WTC11 (cell line): ENCODE measurements around the gene SPTLC1. TPM values are rescaled to one million over a fixed set of nuclear protein-coding genes. Genes with fewer than 3 reads are reported as not detected.
A peak's percentile ranks its signal among the peaks of the same experiment; 100 is the strongest.

Experiments
- ATAC-seq: fragments of 200-7000 bp; cut with Tn5 transposase; 2 replicates; pipeline ENCODE4 v1.10.0; 2021; ENCODE audit warnings: mild to moderate bottlenecking, moderate library complexity
- CTCF ChIA-PET: fragments of 300-600 bp; sonication (Branson Sonifier 250); formaldehyde crosslinking; loops from one replicate; lab custom pipeline; 2021; ENCODE audit warnings: antibody characterized with exemption; lab: Charles Lee
- POLR2A ChIA-PET: fragments of 350-600 bp; sonication (Branson Sonifier 250); formaldehyde crosslinking; loops from one replicate; lab custom pipeline; 2021; ENCODE audit warnings: antibody characterized with exemption; lab: Charles Lee
- DNase-seq: peaks from one replicate; pipeline ENCODE4 v3.0.0; 2021; ENCODE audit warnings: low spot score
- H3K27ac Mint-ChIP-seq: 2 replicates; pipeline ENCODE4 v1.8.0; 2021; ENCODE audit warnings: mixed read lengths
- H3K27me3 Mint-ChIP-seq: 2 replicates; pipeline ENCODE4 v1.8.0; 2021; ENCODE audit warnings: low read depth, mild to moderate bottlenecking, moderate library complexity, mixed read lengths
- H3K36me3 Mint-ChIP-seq: 2 replicates; pipeline ENCODE4 v1.8.0; 2021; ENCODE audit warnings: mixed read lengths
- H3K4me1 Mint-ChIP-seq: 2 replicates; pipeline ENCODE4 v1.8.0; 2022; ENCODE audit warnings: mixed read lengths
- H3K4me3 Mint-ChIP-seq: 2 replicates; pipeline ENCODE4 v1.8.0; 2021; ENCODE audit warnings: mild to moderate bottlenecking, moderate library complexity, mixed read lengths
- H3K9me3 Mint-ChIP-seq: 2 replicates; pipeline ENCODE4 v1.8.0; 2021; ENCODE audit warnings: mixed read lengths
- ATF1 ChIP-seq: sonication (generic); formaldehyde crosslinking; IDR thresholded peaks from 2 replicates; pipeline ENCODE4 v1.8.1; 2023; ENCODE audit warnings: mild to moderate bottlenecking, moderate library complexity, missing genetic modification reagents
- JAZF1 ChIP-seq: fragments of 250-450 bp; sonication (Bioruptor Pico); IDR thresholded peaks from 2 replicates; pipeline ENCODE4 v1.9.0; 2021; ENCODE audit warnings: moderate library complexity, mild to moderate bottlenecking, inconsistent platforms
- MYBL2 ChIP-seq: sonication (generic); formaldehyde crosslinking; IDR thresholded peaks from 2 replicates; pipeline ENCODE4 v1.8.1; 2023; ENCODE audit warnings: mild to moderate bottlenecking, moderate library complexity, missing genetic modification reagents
- NR1H2 ChIP-seq: sonication (generic); formaldehyde crosslinking; IDR thresholded peaks from 2 replicates; pipeline ENCODE4 v1.9.0; 2021; ENCODE audit warnings: mild to moderate bottlenecking, moderate library complexity, missing genetic modification reagents
- NR2C2 ChIP-seq: sonication (generic); formaldehyde crosslinking; IDR thresholded peaks from 2 replicates; pipeline ENCODE4 v1.8.0; 2022; ENCODE audit warnings: mild to moderate bottlenecking, missing genetic modification reagents
- OVOL2 ChIP-seq: fragments of 250-450 bp; sonication (Bioruptor Pico); IDR thresholded peaks from 2 replicates; pipeline ENCODE4 v1.9.0; 2021; ENCODE audit warnings: mild to moderate bottlenecking, borderline replicate concordance
- TCF7 ChIP-seq: sonication (generic); formaldehyde crosslinking; IDR thresholded peaks from 2 replicates; pipeline ENCODE4 v1.8.0; 2022; ENCODE audit warnings: mild to moderate bottlenecking, low read depth, missing genetic modification reagents, moderate library complexity
- TEAD1 ChIP-seq: sonication (generic); formaldehyde crosslinking; IDR thresholded peaks from 2 replicates; pipeline ENCODE4 v1.8.0; 2022; ENCODE audit warnings: mild to moderate bottlenecking, missing genetic modification reagents
- ZNF138 ChIP-seq: sonication (generic); formaldehyde crosslinking; conservative IDR thresholded peaks from 2 replicates; pipeline ENCODE4 v1.8.1; 2022; ENCODE audit warnings: mild to moderate bottlenecking, moderate library complexity, missing genetic modification reagents
- ZNF219 ChIP-seq: sonication (generic); formaldehyde crosslinking; IDR thresholded peaks from 2 replicates; pipeline ENCODE4 v1.8.0; 2023; ENCODE audit warnings: missing genetic modification reagents, mild to moderate bottlenecking, borderline replicate concordance
- ZNF232 ChIP-seq: sonication (generic); formaldehyde crosslinking; IDR thresholded peaks from 2 replicates; pipeline ENCODE4 v1.8.0; 2022; ENCODE audit warnings: mild to moderate bottlenecking, missing genetic modification reagents
- ZNF263 ChIP-seq: sonication (generic); formaldehyde crosslinking; IDR thresholded peaks from 2 replicates; pipeline ENCODE4 v1.8.1; 2022; ENCODE audit warnings: low read depth, mild to moderate bottlenecking, moderate library complexity, missing genetic modification reagents
- ZNF396 ChIP-seq: fragments of 250-450 bp; sonication (Bioruptor Pico); IDR thresholded peaks from 2 replicates; pipeline ENCODE4 v1.8.0; 2021; ENCODE audit warnings: mild to moderate bottlenecking, moderate library complexity, borderline replicate concordance
- total RNA-seq: library from RNA; stranded (reverse); gene quantifications from 3 replicates; pipeline ENCODE4 v1.2.3, GENCODE V29; 2021
- TF ChIP-seq, protein P1 (sequence below): sonication (generic); formaldehyde crosslinking; IDR thresholded peaks from 2 replicates; pipeline ENCODE4 v1.8.1; 2022; ENCODE audit warnings: mild to moderate bottlenecking, moderate library complexity, missing genetic modification reagents
- TF ChIP-seq, protein P2 (sequence below): sonication (generic); formaldehyde crosslinking; IDR thresholded peaks from 2 replicates; pipeline ENCODE4 v1.8.1; 2023; ENCODE audit warnings: mild to moderate bottlenecking, missing genetic modification reagents, borderline replicate concordance
- TF ChIP-seq, protein P3 (sequence below): sonication (generic); formaldehyde crosslinking; conservative IDR thresholded peaks from 2 replicates; pipeline ENCODE4 v1.8.1; 2023; ENCODE audit warnings: mild to moderate bottlenecking, low read depth, missing genetic modification reagents, moderate library complexity
- TF ChIP-seq, protein P4 (sequence below): sonication (generic); formaldehyde crosslinking; conservative IDR thresholded peaks from 2 replicates; pipeline ENCODE4 v1.8.1; 2022; ENCODE audit warnings: mild to moderate bottlenecking, missing genetic modification reagents
- TF ChIP-seq, protein P5 (sequence below): sonication (generic); formaldehyde crosslinking; IDR thresholded peaks from 2 replicates; pipeline ENCODE4 v1.8.0; 2022; ENCODE audit warnings: mild to moderate bottlenecking, missing genetic modification reagents
- TF ChIP-seq, protein P6 (sequence below): sonication (generic); formaldehyde crosslinking; IDR thresholded peaks from 2 replicates; pipeline ENCODE4 v1.8.1; 2022; ENCODE audit warnings: low read depth, mild to moderate bottlenecking, moderate library complexity, missing genetic modification reagents, borderline replicate concordance
- TF ChIP-seq, protein P7 (sequence below): sonication (generic); formaldehyde crosslinking; IDR thresholded peaks from 2 replicates; pipeline ENCODE4 v1.8.0; 2022; ENCODE audit warnings: mild to moderate bottlenecking, missing genetic modification reagents
- TF ChIP-seq, protein P8 (sequence below): fragments of 250-450 bp; sonication (Bioruptor Pico); conservative IDR thresholded peaks from 2 replicates; pipeline ENCODE4 v1.9.0; 2021; ENCODE audit warnings: mild to moderate bottlenecking

Gene SPTLC1
- total RNA-seq, 1 experiment from 2014 or later, result 81.2 TPM

DNA sequence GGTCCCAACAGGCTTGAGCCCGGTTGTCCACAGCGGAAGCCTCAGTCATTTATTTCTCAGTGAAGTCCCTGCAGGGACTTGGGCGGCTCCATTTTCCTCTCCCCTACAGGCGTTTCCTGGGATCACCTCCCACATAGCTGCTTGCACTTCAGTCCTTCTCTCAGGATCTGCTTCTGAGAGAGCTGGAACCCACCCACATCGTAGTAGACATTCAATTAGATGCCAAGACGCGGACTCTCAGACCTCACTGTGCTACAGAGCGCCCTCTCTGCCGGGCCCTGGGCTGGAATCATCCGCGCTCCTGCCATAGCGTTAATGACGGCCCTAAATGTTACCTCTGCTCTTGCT is 111.2 kb downstream of the SPTLC1 start:
- H3K9me3 Mint-ChIP-seq, result peaks cover 15% of the 10 kb centered on the region
- H3K27ac Mint-ChIP-seq, result no peak overlapping the region
- peaks cover 2% of the 10 kb centered on the region; the same call in 1 of the 2 replicates for H3K27me3 Mint-ChIP-seq
- CTCF ChIA-PET, result interaction anchor here (0.6 to 2.3 kb wide), 7 partner anchors 12 to 277 kb away, joined by 3 to 9 read pairs (median 4); no protein-coding TSS in a partner anchor
- H3K4me3 Mint-ChIP-seq, result no peak overlapping the region
- POLR2A ChIA-PET, result no interaction called here
- H3K36me3 Mint-ChIP-seq, result no peaks in the 10 kb centered on the region
- peak; percentile 89 for ATAC-seq
- peaks cover 3% of the 10 kb centered on the region; the same call in 1 of the 2 replicates for H3K4me1 Mint-ChIP-seq
- TF ChIP-seq, protein P1, sequence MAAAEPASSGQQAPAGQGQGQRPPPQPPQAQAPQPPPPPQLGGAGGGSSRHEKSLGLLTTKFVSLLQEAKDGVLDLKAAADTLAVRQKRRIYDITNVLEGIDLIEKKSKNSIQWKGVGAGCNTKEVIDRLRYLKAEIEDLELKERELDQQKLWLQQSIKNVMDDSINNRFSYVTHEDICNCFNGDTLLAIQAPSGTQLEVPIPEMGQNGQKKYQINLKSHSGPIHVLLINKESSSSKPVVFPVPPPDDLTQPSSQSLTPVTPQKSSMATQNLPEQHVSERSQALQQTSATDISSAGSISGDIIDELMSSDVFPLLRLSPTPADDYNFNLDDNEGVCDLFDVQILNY, result no peak
- TF ChIP-seq, protein P2, sequence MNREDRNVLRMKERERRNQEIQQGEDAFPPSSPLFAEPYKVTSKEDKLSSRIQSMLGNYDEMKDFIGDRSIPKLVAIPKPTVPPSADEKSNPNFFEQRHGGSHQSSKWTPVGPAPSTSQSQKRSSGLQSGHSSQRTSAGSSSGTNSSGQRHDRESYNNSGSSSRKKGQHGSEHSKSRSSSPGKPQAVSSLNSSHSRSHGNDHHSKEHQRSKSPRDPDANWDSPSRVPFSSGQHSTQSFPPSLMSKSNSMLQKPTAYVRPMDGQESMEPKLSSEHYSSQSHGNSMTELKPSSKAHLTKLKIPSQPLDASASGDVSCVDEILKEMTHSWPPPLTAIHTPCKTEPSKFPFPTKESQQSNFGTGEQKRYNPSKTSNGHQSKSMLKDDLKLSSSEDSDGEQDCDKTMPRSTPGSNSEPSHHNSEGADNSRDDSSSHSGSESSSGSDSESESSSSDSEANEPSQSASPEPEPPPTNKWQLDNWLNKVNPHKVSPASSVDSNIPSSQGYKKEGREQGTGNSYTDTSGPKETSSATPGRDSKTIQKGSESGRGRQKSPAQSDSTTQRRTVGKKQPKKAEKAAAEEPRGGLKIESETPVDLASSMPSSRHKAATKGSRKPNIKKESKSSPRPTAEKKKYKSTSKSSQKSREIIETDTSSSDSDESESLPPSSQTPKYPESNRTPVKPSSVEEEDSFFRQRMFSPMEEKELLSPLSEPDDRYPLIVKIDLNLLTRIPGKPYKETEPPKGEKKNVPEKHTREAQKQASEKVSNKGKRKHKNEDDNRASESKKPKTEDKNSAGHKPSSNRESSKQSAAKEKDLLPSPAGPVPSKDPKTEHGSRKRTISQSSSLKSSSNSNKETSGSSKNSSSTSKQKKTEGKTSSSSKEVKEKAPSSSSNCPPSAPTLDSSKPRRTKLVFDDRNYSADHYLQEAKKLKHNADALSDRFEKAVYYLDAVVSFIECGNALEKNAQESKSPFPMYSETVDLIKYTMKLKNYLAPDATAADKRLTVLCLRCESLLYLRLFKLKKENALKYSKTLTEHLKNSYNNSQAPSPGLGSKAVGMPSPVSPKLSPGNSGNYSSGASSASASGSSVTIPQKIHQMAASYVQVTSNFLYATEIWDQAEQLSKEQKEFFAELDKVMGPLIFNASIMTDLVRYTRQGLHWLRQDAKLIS, result no peak
- TF ChIP-seq ZNF232 (CRISPR knock-in tag), result no peak
- no peak for TF ChIP-seq ATF1
- no peak for TF ChIP-seq ZNF263 (CRISPR knock-in tag)
- TF ChIP-seq, protein P3, sequence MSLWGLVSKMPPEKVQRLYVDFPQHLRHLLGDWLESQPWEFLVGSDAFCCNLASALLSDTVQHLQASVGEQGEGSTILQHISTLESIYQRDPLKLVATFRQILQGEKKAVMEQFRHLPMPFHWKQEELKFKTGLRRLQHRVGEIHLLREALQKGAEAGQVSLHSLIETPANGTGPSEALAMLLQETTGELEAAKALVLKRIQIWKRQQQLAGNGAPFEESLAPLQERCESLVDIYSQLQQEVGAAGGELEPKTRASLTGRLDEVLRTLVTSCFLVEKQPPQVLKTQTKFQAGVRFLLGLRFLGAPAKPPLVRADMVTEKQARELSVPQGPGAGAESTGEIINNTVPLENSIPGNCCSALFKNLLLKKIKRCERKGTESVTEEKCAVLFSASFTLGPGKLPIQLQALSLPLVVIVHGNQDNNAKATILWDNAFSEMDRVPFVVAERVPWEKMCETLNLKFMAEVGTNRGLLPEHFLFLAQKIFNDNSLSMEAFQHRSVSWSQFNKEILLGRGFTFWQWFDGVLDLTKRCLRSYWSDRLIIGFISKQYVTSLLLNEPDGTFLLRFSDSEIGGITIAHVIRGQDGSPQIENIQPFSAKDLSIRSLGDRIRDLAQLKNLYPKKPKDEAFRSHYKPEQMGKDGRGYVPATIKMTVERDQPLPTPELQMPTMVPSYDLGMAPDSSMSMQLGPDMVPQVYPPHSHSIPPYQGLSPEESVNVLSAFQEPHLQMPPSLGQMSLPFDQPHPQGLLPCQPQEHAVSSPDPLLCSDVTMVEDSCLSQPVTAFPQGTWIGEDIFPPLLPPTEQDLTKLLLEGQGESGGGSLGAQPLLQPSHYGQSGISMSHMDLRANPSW, result no peak
- no peak for TF ChIP-seq ZNF138 (CRISPR knock-in tag)
- TF ChIP-seq MYBL2, result no peak
- TF ChIP-seq NR1H2, result no peak
- TF ChIP-seq ZNF219, result no peak
- TF ChIP-seq, all 79 proteins: peak for 0
- DNase-seq, result peak; percentile 22

DNA sequence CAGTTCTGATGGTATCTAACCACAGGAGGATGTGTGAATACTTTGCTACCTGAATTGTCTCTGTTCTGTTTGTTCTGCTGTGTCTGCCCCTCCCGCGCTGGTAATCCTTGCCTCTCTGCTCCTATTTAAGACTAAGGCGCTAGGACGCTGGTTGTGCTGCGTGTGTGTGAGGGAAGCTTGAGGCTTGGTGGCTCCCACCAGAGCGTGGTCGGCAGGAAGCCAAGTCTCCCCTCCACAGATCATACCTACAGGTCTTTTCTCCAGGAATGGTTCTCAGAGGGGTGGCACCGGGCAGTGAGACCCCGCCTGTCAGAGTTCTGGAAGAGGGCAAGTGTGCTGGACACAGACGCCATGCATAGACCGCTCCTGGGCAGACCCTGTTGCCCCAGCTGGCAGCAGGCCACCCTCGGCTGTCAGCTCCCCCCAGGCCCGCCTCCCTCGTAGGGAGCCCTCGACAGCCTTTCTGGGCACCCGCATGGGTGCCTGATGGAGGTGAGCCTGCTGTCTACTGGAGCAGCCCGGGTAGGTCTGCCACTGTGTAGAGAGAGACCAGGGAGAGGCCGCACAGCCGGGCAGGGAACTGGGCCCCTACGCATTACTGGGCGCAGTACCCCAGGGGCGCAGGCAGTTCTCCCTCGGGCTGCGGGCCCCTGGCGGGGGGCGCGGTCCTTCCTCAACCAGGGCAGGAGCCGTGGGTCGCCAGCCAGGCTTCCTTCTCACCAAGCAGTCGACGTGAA is 111.7 kb downstream of the SPTLC1 start:
- peaks cover 2% of the 10 kb centered on the region; the same call in 1 of the 2 replicates for H3K27me3 Mint-ChIP-seq
- peaks cover 3% of the 10 kb centered on the region; the same call in 1 of the 2 replicates for H3K4me1 Mint-ChIP-seq
- H3K27ac Mint-ChIP-seq, result no peak overlapping the region
- ATAC-seq, result peak; percentile 50
- no peak for DNase-seq
- H3K9me3 Mint-ChIP-seq, result peaks cover 15% of the 10 kb centered on the region
- ChIA-PET CTCF (interaction anchor here (0.6 to 2.3 kb wide), 10 partner anchors 11 to 245 kb away, joined by 3 to 9 read pairs (median 4); partner anchors contain the start of gene ROR2), POLR2A (interaction anchor here (0.5 to 1.2 kb wide), 2 partner anchors 110 to 217 kb away, joined by 3 read pairs; no protein-coding TSS in a partner anchor)
- H3K4me3 Mint-ChIP-seq, result no peak overlapping the region
- no peaks in the 10 kb centered on the region for H3K36me3 Mint-ChIP-seq
- no peak for TF ChIP-seq ZNF396 (CRISPR knock-in tag)
- TF ChIP-seq NR1H2, result no peak
- TF ChIP-seq ZNF219, result no peak
- TF ChIP-seq OVOL2, result no peak
- no peak for TF ChIP-seq TCF7 (CRISPR knock-in tag)
- TF ChIP-seq NR2C2 (CRISPR knock-in tag), result no peak
- TF ChIP-seq TEAD1 (CRISPR knock-in tag), result no peak
- TF ChIP-seq JAZF1, result no peak
- TF ChIP-seq, protein P4, sequence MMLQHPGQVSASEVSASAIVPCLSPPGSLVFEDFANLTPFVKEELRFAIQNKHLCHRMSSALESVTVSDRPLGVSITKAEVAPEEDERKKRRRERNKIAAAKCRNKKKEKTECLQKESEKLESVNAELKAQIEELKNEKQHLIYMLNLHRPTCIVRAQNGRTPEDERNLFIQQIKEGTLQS (CRISPR knock-in tag), result no peak
- TF ChIP-seq, protein P5, sequence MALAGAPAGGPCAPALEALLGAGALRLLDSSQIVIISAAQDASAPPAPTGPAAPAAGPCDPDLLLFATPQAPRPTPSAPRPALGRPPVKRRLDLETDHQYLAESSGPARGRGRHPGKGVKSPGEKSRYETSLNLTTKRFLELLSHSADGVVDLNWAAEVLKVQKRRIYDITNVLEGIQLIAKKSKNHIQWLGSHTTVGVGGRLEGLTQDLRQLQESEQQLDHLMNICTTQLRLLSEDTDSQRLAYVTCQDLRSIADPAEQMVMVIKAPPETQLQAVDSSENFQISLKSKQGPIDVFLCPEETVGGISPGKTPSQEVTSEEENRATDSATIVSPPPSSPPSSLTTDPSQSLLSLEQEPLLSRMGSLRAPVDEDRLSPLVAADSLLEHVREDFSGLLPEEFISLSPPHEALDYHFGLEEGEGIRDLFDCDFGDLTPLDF, result no peak
- TF ChIP-seq, protein P6, sequence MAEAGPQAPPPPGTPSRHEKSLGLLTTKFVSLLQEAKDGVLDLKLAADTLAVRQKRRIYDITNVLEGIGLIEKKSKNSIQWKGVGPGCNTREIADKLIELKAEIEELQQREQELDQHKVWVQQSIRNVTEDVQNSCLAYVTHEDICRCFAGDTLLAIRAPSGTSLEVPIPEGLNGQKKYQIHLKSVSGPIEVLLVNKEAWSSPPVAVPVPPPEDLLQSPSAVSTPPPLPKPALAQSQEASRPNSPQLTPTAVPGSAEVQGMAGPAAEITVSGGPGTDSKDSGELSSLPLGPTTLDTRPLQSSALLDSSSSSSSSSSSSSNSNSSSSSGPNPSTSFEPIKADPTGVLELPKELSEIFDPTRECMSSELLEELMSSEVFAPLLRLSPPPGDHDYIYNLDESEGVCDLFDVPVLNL (CRISPR knock-in tag), result no peak
- TF ChIP-seq, protein P7, sequence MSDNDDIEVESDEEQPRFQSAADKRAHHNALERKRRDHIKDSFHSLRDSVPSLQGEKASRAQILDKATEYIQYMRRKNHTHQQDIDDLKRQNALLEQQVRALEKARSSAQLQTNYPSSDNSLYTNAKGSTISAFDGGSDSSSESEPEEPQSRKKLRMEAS (CRISPR knock-in tag), result no peak
- TF ChIP-seq, protein P8, sequence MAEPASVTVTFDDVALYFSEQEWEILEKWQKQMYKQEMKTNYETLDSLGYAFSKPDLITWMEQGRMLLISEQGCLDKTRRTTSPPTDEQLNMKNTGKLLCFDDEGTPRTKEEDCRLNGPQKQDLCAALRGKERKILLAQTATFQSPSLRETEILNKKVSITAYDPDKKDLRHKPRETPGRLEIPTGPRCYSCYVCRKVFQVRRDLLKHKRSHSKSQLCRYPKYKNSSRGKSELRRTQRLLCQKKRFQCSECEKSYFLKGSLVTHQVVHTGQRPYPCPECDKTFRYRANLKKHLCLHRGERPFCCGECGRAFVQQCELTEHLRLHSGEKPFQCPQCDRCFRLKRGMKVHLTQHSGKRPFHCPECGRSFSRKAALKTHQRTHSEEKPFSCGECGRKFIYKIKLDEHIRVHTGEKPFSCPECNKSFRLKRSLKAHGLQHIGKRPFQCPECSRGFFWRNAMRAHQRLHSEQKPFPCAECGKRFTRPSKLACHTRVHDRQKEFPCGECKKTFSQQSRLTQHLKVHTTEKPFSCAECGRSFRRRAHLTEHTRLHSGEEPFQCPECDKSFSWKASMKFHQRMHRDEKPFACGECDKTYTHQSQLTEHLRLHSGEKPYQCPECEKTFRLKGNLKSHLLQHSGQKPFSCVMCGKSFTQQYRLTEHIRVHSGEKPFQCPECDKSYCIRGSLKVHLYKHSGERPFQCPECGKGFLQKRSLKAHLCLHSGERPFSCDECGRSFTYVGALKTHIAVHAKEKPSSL (CRISPR knock-in tag), result no peak
